Measurements from ENCODE around the gene F10.

Gene F10

DNA sequence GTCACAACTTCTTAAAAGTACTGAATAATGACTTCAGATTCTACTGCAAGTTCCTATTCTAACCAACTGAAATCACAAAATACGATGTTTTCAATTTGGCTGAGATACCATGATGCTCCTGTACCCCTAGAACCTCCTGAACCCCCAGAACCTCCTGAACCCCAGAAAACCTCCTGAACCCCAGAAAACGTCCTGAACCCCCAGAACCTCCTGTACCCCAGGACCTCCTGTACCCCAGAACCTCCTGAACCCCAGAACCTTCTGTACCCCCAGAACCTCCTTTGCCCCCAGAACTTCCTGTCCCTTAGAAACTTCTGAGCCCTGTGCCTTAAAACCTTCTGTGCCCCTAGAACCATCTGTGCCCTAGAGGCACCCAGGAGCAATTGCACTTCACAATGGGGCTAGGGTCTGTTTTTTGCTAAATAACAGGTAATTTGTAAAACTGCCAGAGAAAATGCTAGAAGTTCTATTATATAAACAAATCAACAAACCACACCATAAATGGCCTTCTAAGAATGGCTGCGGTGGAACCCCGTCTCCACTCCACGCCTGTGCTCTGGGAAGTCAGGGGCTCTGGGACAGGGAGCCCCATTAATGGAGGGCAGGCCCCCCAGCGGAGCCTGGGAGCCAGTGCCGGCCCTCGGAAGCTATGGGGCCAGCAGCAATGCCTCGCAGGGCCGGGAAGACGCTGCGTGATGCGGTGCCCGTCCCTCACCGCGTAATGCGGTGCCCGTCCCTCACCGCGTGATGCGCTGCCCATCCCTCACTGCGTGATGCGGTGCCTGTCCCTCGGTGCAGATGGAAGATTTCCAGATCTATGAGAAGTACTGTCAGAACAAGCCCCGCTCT, 38.3 kb upstream of the F10 start:
- no peaks in the 10 kb centered on the region for H3K36me3 ChIP-seq (ENCODE audit: control insufficient read depth, insufficient read depth, low read length)
- no peak overlapping the region for H3K4me3 ChIP-seq (replicated peaks; ENCODE audit: low read depth, low read length)
- no peak for DNase-seq (ENCODE audit: extremely low read depth, insufficient read length)
- TF ChIP-seq CTCF (IDR thresholded peaks at IDR 0.05; ENCODE audit: insufficient read depth, low read length, poor library complexity, severe bottlenecking) = no peak
- H3K27me3 ChIP-seq (replicated peaks; ENCODE audit: control insufficient read depth, insufficient read depth, low read length) = no peaks in the 10 kb centered on the region

- Histone ChIP-seq H3K36me3 (ENCODE audit: control insufficient read depth, insufficient read depth, low read length) (no peaks in the 10 kb centered on the region), H3K4me3 (replicated peaks; ENCODE audit: low read depth, low read length) (no peak overlapping the region), H3K27me3 (replicated peaks; ENCODE audit: control insufficient read depth, insufficient read depth, low read length) (no peaks in the 10 kb centered on the region)
- TF ChIP-seq CTCF (IDR thresholded peaks at IDR 0.05; ENCODE audit: insufficient read depth, low read length, poor library complexity, severe bottlenecking) = no peak
- no peak for DNase-seq (ENCODE audit: extremely low read depth, insufficient read length)
Observed at GRCh38 chr13:113084943-113085540, 37.6 kb upstream of the F10 start.

GRCh38 chr13:113086031-113086750, 36.4 kb upstream of the F10 start:
- Histone ChIP-seq H3K36me3 (ENCODE audit: control insufficient read depth, insufficient read depth, low read length) (no peaks in the 10 kb centered on the region), H3K27me3 (replicated peaks; ENCODE audit: control insufficient read depth, insufficient read depth, low read length) (no peaks in the 10 kb centered on the region)
- DNase-seq (ENCODE audit: extremely low read depth, insufficient read length) = no peak

DNA sequence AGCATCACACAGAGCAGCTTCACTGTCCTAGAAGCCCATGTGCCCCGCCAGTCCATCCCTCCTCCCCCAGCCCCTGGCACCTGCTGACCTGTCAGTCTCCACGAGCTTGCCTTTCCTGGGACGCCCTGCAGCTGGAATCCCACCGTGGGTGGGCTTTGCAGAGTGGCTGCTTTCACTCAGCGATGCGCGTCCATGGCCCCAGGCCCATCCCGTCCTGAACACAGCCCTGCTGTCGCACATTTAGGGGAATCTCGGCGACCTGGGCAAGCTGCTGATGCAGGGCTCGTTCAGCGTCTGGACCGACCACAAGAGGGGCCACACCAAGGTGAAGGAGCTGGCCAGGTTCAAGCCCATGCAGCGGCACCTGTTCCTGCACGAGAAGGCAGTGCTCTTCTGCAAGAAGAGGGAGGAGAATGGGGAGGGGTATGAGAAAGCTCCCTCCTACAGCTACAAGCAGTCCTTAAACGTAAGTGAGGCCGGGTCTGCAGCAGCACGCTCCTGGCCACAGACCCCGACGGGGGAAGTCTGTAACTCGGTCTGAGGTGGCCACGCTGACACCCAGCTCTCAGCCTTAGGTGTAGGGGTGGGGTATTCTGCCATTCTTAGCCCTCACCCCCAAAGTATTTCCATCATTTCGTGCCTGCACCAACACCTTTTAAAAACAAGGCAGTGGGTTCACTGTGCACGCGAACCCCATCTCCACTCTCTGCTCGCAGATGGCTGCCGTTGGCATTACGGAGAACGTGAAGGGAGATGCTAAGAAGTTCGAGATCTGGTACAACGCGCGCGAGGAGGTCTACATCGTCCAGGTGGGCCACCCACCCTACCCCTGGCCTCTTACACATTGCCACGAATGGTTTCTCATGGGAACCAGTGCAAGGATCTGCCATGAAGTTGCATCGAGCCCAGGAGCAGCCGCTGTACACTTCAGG, 35.3 kb upstream of the F10 start:
- Histone ChIP-seq H3K4me3 (replicated peaks; ENCODE audit: low read depth, low read length) (no peak overlapping the region), H3K27me3 (replicated peaks; ENCODE audit: control insufficient read depth, insufficient read depth, low read length) (no peaks in the 10 kb centered on the region), H3K36me3 (ENCODE audit: control insufficient read depth, insufficient read depth, low read length) (no peaks in the 10 kb centered on the region)
- TF ChIP-seq CTCF (IDR thresholded peaks at IDR 0.05; ENCODE audit: insufficient read depth, low read length, poor library complexity, severe bottlenecking) = no peak
- DNase-seq (ENCODE audit: extremely low read depth, insufficient read length) = no peak

More at GRCh38 chr13:113086031-113086750, 36.4 kb upstream of the F10 start:
- H3K4me3 ChIP-seq (replicated peaks; ENCODE audit: low read depth, low read length) = no peak overlapping the region
- TF ChIP-seq CTCF (IDR thresholded peaks at IDR 0.05; ENCODE audit: insufficient read depth, low read length, poor library complexity, severe bottlenecking) = no peak

GRCh38 chr13:113087923-113088690, 34.5 kb upstream of the F10 start:
- no peak for TF ChIP-seq CTCF (IDR thresholded peaks at IDR 0.05; ENCODE audit: insufficient read depth, low read length, poor library complexity, severe bottlenecking)
- H3K4me3 ChIP-seq (replicated peaks; ENCODE audit: low read depth, low read length) = no peak overlapping the region
- no peaks in the 10 kb centered on the region for H3K36me3 ChIP-seq (ENCODE audit: control insufficient read depth, insufficient read depth, low read length)
- no peaks in the 10 kb centered on the region for H3K27me3 ChIP-seq (replicated peaks; ENCODE audit: control insufficient read depth, insufficient read depth, low read length)
- DNase-seq (ENCODE audit: extremely low read depth, insufficient read length) = no peak

Data from GM06990 (cell line).